A673 (cell line): ENCODE measurements around the gene DHRSX. TPM values are rescaled to one million over a fixed set of nuclear protein-coding genes. Genes with fewer than 3 reads are reported as not detected.

Experiments
- BruUV-seq: library from RNA; stranded (reverse); fragments of 400-500 nt; replicated peaks from 2 replicates; lab custom pipeline; 2021; lab: Mats Ljungman, UMichigan
- CTCF ChIA-PET: fragments of 300-600 bp; sonication (Branson Sonifier 250); formaldehyde crosslinking; loops from one replicate; lab custom pipeline; 2022; ENCODE audit warnings: antibody characterized with exemption; lab: Charles Lee
- POLR2A ChIA-PET: fragments of 300-600 bp; sonication (Branson Sonifier 250); formaldehyde crosslinking; loops from one replicate; lab custom pipeline; 2022; ENCODE audit warnings: antibody characterized with exemption; ENCODE audit not compliant: low non-redundant PET; lab: Charles Lee
- DNase-seq: peaks from one replicate; pipeline ENCODE4 v3.0.0-alpha.2; 2015; ENCODE audit warnings: low spot score
- H3K27ac ChIP-seq: fragments of 200-600 bp; sonication (generic); 2 replicates; pipeline ENCODE4 v1.5.1; 2016; ENCODE audit warnings: mixed run types, low read depth, mild to moderate bottlenecking, mixed read lengths, antibody characterized with exemption, low read length; ENCODE audit not compliant: poor library complexity, severe bottlenecking
- H3K27me3 ChIP-seq: fragments of 200-600 bp; sonication (generic); replicated peaks from 2 replicates; pipeline ENCODE4 v1.6.1; 2017; ENCODE audit warnings: mixed run types, low read depth, mild to moderate bottlenecking, mixed read lengths, antibody characterized with exemption, low read length; ENCODE audit not compliant: insufficient read depth, poor library complexity
- H3K36me3 ChIP-seq: fragments of 200-600 bp; sonication (generic); 2 replicates; pipeline ENCODE4 v1.6.1; 2016; ENCODE audit warnings: mixed run types, mild to moderate bottlenecking, mixed read lengths, antibody characterized with exemption, low read length; ENCODE audit not compliant: insufficient read depth, poor library complexity, severe bottlenecking
- H3K4me1 ChIP-seq: fragments of 200-600 bp; sonication (generic); 2 replicates; pipeline ENCODE4 v1.6.1; 2017; ENCODE audit warnings: mixed run types, mild to moderate bottlenecking, mixed read lengths, antibody characterized with exemption, low read length; ENCODE audit not compliant: insufficient read depth, poor library complexity, severe bottlenecking
- H3K4me3 ChIP-seq: fragments of 200-600 bp; sonication (generic); 2 replicates; pipeline ENCODE4 v1.5.1; 2016; ENCODE audit warnings: low read depth, mixed run types, mild to moderate bottlenecking, mixed read lengths, low read length; ENCODE audit not compliant: poor library complexity, severe bottlenecking
- H3K9me3 ChIP-seq: fragments of 200-600 bp; sonication (generic); 2 replicates; pipeline ENCODE4 v1.6.1; 2016; ENCODE audit warnings: mixed run types, low read depth, mild to moderate bottlenecking, mixed read lengths, antibody characterized with exemption, low read length; ENCODE audit not compliant: poor library complexity, severe bottlenecking
- CTCF ChIP-seq: fragments of 300-800, 200-600 bp; sonication (generic); conservative IDR thresholded peaks from 2 replicates; pipeline ENCODE4 v1.5.1; 2017; ENCODE audit warnings: low read depth, mild to moderate bottlenecking, antibody characterized with exemption, low read length, moderate library complexity, mixed read lengths
- EZH2 ChIP-seq: fragments of 200-600 bp; sonication (generic); IDR thresholded peaks from 2 replicates; pipeline ENCODE4 v1.6.1; 2017; ENCODE audit warnings: borderline replicate concordance, low read depth, mild to moderate bottlenecking, mixed read lengths, antibody characterized with exemption, low read length; ENCODE audit not compliant: poor library complexity, severe bottlenecking
- intact Hi-C: fragments of 100-400 bp; cut with micrococcal nuclease; formaldehyde crosslinking; loops from one replicate; pipeline ENCODE4 v1.10.0; 2022; ENCODE audit not compliant: unreplicated experiment
- total RNA-seq: library from RNA; stranded (reverse); gene quantifications from 2 replicates; pipeline ENCODE4 v1.2.3, GENCODE V29; 2021

Gene DHRSX
- total RNA-seq, 1 experiment from 2014 or later, result 30.2 TPM

GRCh38 chrX:2488621-2489285 lies 12.0 kb downstream of the DHRSX start:
- DNase-seq, result no peak
- intact Hi-C loops, result no loop called here
- H3K36me3 ChIP-seq, result peaks cover 44% of the 10 kb centered on the region

GRCh38 chrX:2487366-2487765 lies 13.4 kb downstream of the DHRSX start:
- intact Hi-C loops, result no loop called here
- BruUV-seq, result TSS peak; percentile 20
- H3K4me1 ChIP-seq, result peaks cover 6% of the 10 kb centered on the region
- TF ChIP-seq EZH2, result no peak
- no peak for TF ChIP-seq CTCF
- CTCF ChIA-PET, result no interaction called here
- H3K36me3 ChIP-seq, result peaks cover 44% of the 10 kb centered on the region
- POLR2A ChIA-PET, result no interaction called here
- DNase-seq, result no peak
- H3K27me3 ChIP-seq, result no peaks in the 10 kb centered on the region
- no peaks in the 10 kb centered on the region for H3K9me3 ChIP-seq
- H3K4me3 ChIP-seq, result no peak overlapping the region
- H3K27ac ChIP-seq, result no peak overlapping the region

More at GRCh38 chrX:2488621-2489285, 12.0 kb downstream of the DHRSX start:
- no TSS peak for BruUV-seq
- Histone ChIP-seq H3K4me3 (no peak overlapping the region), H3K27me3 (no peaks in the 10 kb centered on the region), H3K27ac (no peak overlapping the region), H3K9me3 (no peaks in the 10 kb centered on the region), H3K4me1 (peaks cover 15% of the 10 kb centered on the region)
- ChIA-PET POLR2A (no interaction called here), CTCF (no interaction called here)
- TF ChIP-seq CTCF, result no peak
- TF ChIP-seq EZH2, result no peak

GRCh38 chrX:2486476-2487133 lies 14.2 kb downstream of the DHRSX start:
- no peaks in the 10 kb centered on the region for H3K9me3 ChIP-seq
- H3K36me3 ChIP-seq, result peaks cover 44% of the 10 kb centered on the region
- no peaks in the 10 kb centered on the region for H3K27me3 ChIP-seq
- no peak for TF ChIP-seq EZH2
- TF ChIP-seq CTCF, result no peak
- intact Hi-C loops, result no loop called here
- H3K27ac ChIP-seq, result no peak overlapping the region
- H3K4me3 ChIP-seq, result no peak overlapping the region
- DNase-seq, result no peak
- POLR2A ChIA-PET, result no interaction called here
- no peaks in the 10 kb centered on the region for H3K4me1 ChIP-seq
- no TSS peak for BruUV-seq
- CTCF ChIA-PET, result no interaction called here
